ENCODE measurements around the gene SERINC4. TPM values are rescaled to one million over a fixed set of nuclear protein-coding genes. Genes with fewer than 3 reads are reported as not detected.

Gene SERINC4
- total and polyA plus RNA-seq, 9 of the 15 experiments (the other 6 are each of a cell fraction or from before 2014, with no cell fraction given): 0.14 to 0.86 (median 0.18) TPM; not detected in 2

GRCh38 chr15:43791993-43792760 is 7.8 kb downstream of the SERINC4 start, which contains the start of gene SERF2 (continued):
- TF ChIP-seq ZBTB12 (CRISPR knock-in tag; IDR thresholded peaks at IDR 0.05): peak; percentile 30; the same call in 1 of the 2 replicates
- peak; percentile 97 for TF ChIP-seq ZBTB7A (IDR thresholded peaks at IDR 0.05; ENCODE audit: borderline replicate concordance, control insufficient read depth, low read depth, low read length)
- peak; percentile 79 for TF ChIP-seq POLR2H (tag; IDR thresholded peaks at IDR 0.05; ENCODE audit: low read depth)
- peak in 1 of 2 experiments; percentile 48; a peak in 1 of 4 replicates for TF ChIP-seq RCOR1 (IDR thresholded peaks at IDR 0.05; ENCODE audit: borderline replicate concordance in 1 of 2, low read depth in 2 of 2, low read length in 2 of 2)
- TF ChIP-seq MCM2 (IDR thresholded peaks at IDR 0.05; ENCODE audit: low read depth): no peak
- TF ChIP-seq E2F4 (CRISPR knock-in tag; IDR thresholded peaks at IDR 0.05; ENCODE audit: low read depth): 0 out of 2 replicates have a peak, but pooled peaks have one; percentile 66
- TF ChIP-seq ZNF589 (CRISPR knock-in tag; IDR thresholded peaks at IDR 0.05; ENCODE audit: low read depth): peak; percentile 47; the same call in 1 of the 2 replicates
- TF ChIP-seq AFF4 (CRISPR knock-in tag; IDR thresholded peaks at IDR 0.05): peak; percentile 64; the same call in 1 of the 2 replicates
- TF ChIP-seq GABPA (tag; conservative IDR thresholded peaks at IDR 0.05; ENCODE audit: low read depth): peak; percentile 46; the same call in 1 of the 2 replicates
- TF ChIP-seq, protein P1, sequence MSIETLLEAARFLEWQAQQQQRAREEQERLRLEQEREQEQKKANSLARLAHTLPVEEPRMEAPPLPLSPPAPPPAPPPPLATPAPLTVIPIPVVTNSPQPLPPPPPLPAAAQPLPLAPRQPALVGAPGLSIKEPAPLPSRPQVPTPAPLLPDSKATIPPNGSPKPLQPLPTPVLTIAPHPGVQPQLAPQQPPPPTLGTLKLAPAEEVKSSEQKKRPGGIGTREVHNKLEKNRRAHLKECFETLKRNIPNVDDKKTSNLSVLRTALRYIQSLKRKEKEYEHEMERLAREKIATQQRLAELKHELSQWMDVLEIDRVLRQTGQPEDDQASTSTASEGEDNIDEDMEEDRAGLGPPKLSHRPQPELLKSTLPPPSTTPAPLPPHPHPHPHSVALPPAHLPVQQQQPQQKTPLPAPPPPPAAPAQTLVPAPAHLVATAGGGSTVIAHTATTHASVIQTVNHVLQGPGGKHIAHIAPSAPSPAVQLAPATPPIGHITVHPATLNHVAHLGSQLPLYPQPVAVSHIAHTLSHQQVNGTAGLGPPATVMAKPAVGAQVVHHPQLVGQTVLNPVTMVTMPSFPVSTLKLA (conservative IDR thresholded peaks at IDR 0.05): peak; percentile 97
- TF ChIP-seq XRCC4 (IDR thresholded peaks at IDR 0.05; ENCODE audit: extremely low read depth, insufficient read depth, insufficient read length): no peak
- peak; percentile 83 to 86 for TF ChIP-seq NRF1 (conservative IDR thresholded peaks at IDR 0.05 in 1 of 2, IDR thresholded peaks at IDR 0.05 in 1 of 2)
- TF ChIP-seq RHOXF2B (CRISPR knock-in tag; conservative IDR thresholded peaks at IDR 0.05): 0 out of 2 replicates have a peak, but pooled peaks have one; percentile 38
- TF ChIP-seq, protein P2, sequence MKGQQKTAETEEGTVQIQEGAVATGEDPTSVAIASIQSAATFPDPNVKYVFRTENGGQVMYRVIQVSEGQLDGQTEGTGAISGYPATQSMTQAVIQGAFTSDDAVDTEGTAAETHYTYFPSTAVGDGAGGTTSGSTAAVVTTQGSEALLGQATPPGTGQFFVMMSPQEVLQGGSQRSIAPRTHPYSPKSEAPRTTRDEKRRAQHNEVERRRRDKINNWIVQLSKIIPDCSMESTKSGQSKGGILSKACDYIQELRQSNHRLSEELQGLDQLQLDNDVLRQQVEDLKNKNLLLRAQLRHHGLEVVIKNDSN (CRISPR knock-in tag; IDR thresholded peaks at IDR 0.05): peak; percentile 99
- TF ChIP-seq ZBTB17 (CRISPR knock-in tag; IDR thresholded peaks at IDR 0.05): 0 out of 2 replicates have a peak, but pooled peaks have one; percentile 28
- no peak for TF ChIP-seq ZNF263 (CRISPR knock-in tag; IDR thresholded peaks at IDR 0.05; ENCODE audit: borderline replicate concordance)
